H1 (cell line): ENCODE measurements around the gene NR2F1-AS1. TPM values are rescaled to one million over a fixed set of nuclear protein-coding genes. Genes with fewer than 3 reads are reported as not detected.

ENCODE experiments used
- CTCF ChIA-PET: fragments of 300-600 bp; sonication (Branson Sonifier 250); formaldehyde crosslinking; loops from one replicate; lab custom pipeline; 2021; ENCODE audit not compliant: partially characterized antibody; lab: Charles Lee
- POLR2A ChIA-PET: fragments of 300-600 bp; sonication (Branson Sonifier 250); formaldehyde crosslinking; loops from one replicate; lab custom pipeline; 2021; ENCODE audit warnings: inconsistent platforms; ENCODE audit not compliant: partially characterized antibody; lab: Charles Lee
- DNase-seq, 2 experiments: peaks; one replicate each; pipeline versions ENCODE4 v3.0.0 to v3.0.0-alpha.2; 2010 to 2022; ENCODE audit warnings: low spot score in 2 of 2, low read depth in 1 of 2, mixed read lengths in 1 of 2
- FAIRE-seq: peaks from 2 replicates; lab custom pipeline; 2011; peaks lifted over from hg19 to GRCh38; lab: Jason Lieb, UNC
- H2AFZ ChIP-seq: 2 replicates; pipeline ENCODE4 v1.8.1; 2012; ENCODE audit warnings: low read length, inconsistent platforms
- H2AK5ac ChIP-seq: 2 replicates; pipeline ENCODE4 v1.6.1; 2013; ENCODE audit warnings: low read depth, low read length
- H2BK120ac ChIP-seq: replicated peaks from 2 replicates; pipeline ENCODE3; 2013; ENCODE audit warnings: low read depth, low read length, inconsistent platforms
- H2BK12ac ChIP-seq: 2 replicates; pipeline ENCODE4 v1.6.1; 2013; ENCODE audit warnings: low read depth, low read length
- H2BK15ac ChIP-seq: 2 replicates; pipeline ENCODE4 v1.6.1; 2013; ENCODE audit warnings: low read length
- H2BK20ac ChIP-seq: 2 replicates; pipeline ENCODE4 v1.6.1; 2013; ENCODE audit warnings: low read length
- H2BK5ac ChIP-seq: 2 replicates; pipeline ENCODE4 v1.6.1; 2013; ENCODE audit warnings: low read depth, low read length
- H3K14ac ChIP-seq: 2 replicates; pipeline ENCODE4 v1.6.1; 2013; ENCODE audit warnings: inconsistent platforms; ENCODE audit not compliant: insufficient read length
- H3K18ac ChIP-seq: 2 replicates; pipeline ENCODE4 v1.6.1; 2013; ENCODE audit warnings: low read length; ENCODE audit errors: extremely low read depth
- H3K23ac ChIP-seq: 2 replicates; pipeline ENCODE4 v1.6.1; 2013; ENCODE audit warnings: inconsistent platforms; ENCODE audit not compliant: insufficient read length
- H3K23me2 ChIP-seq: 2 replicates; pipeline ENCODE4 v1.6.1; 2013; ENCODE audit warnings: low read depth, low read length
- H3K27ac ChIP-seq: 2 replicates; pipeline ENCODE4 v1.6.1; 2011; ENCODE audit warnings: low read depth, low read length, inconsistent platforms
- H3K27me3 ChIP-seq, 4 experiments: replicated peaks in 1 of 4; 1 replicate in 1 of 4; 2 replicates in 3 of 4; pipeline versions ENCODE4 v1.6.1 to v1.8.1; 2011 to 2013; ENCODE audit warnings: low read length in 3 of 4, mild to moderate bottlenecking in 3 of 4, inconsistent platforms in 2 of 4, mixed read lengths in 2 of 4, moderate library complexity in 1 of 4; ENCODE audit not compliant: control insufficient read depth in 3 of 4, insufficient read depth in 3 of 4; ENCODE audit errors: extremely low read depth in 1 of 4
- H3K36me3 ChIP-seq, 4 experiments: 2 replicates each; pipeline versions ENCODE4 v1.6.1 to v1.8.1; 2011 to 2013; ENCODE audit warnings: mild to moderate bottlenecking in 4 of 4, low read length in 3 of 4, moderate library complexity in 2 of 4, control low read depth in 1 of 4, inconsistent platforms in 1 of 4; ENCODE audit not compliant: insufficient read depth in 4 of 4, control insufficient read depth in 2 of 4
- H3K4ac ChIP-seq: replicated peaks from 2 replicates; pipeline ENCODE3; 2013; ENCODE audit warnings: low read length, low read depth, mixed read lengths, inconsistent platforms; ENCODE audit not compliant: insufficient read length
- H3K4me1 ChIP-seq, 4 experiments: replicated peaks in 1 of 4; 1 replicate in 1 of 4; 2 replicates in 3 of 4; pipeline versions ENCODE4 v1.6.1 to v1.8.1; 2011 to 2013; ENCODE audit warnings: low read length in 3 of 4, inconsistent platforms in 2 of 4, mixed read lengths in 1 of 4; ENCODE audit not compliant: insufficient read depth in 4 of 4, control insufficient read depth in 3 of 4
- H3K4me2 ChIP-seq, 2 experiments: 2 replicates each; pipeline versions ENCODE4 v1.6.1 to v1.8.1; 2011 to 2013; ENCODE audit warnings: low read depth in 2 of 2, low read length in 2 of 2, control low read depth in 1 of 2, inconsistent platforms in 1 of 2, mild to moderate bottlenecking in 1 of 2; ENCODE audit not compliant: insufficient read depth in 1 of 2
- H3K4me3 ChIP-seq, 4 experiments: fragments of 200-600, 300-600 bp in 1 of 4; sonication (generic), shearing (Covaris generic), sonication (Bioruptor Twin) in 1 of 4; 2 replicates each; pipeline versions ENCODE4 v1.5.1 to v1.8.1; 2011 to 2016; ENCODE audit warnings: low read length in 4 of 4, low read depth in 3 of 4, control low read depth in 2 of 4, inconsistent platforms in 2 of 4, mild to moderate bottlenecking in 2 of 4, mixed read lengths in 1 of 4, moderate library complexity in 1 of 4; ENCODE audit not compliant: insufficient read depth in 2 of 4; ENCODE audit errors: extremely low read depth in 1 of 4
- H3K56ac ChIP-seq: replicated peaks from 2 replicates; pipeline ENCODE3; 2013; ENCODE audit warnings: low read depth, mild to moderate bottlenecking, mixed read lengths, low read length, inconsistent platforms; ENCODE audit not compliant: insufficient read length
- H3K79me1 ChIP-seq: 2 replicates; pipeline ENCODE4 v1.6.1; 2013; ENCODE audit warnings: low read depth, low read length, control low read depth
- H3K79me2 ChIP-seq, 2 experiments: 2 replicates each; pipeline versions ENCODE4 v1.6.1 to v1.8.1; 2012 to 2013; ENCODE audit warnings: low read length in 2 of 2, mild to moderate bottlenecking in 2 of 2, inconsistent platforms in 1 of 2; ENCODE audit not compliant: insufficient read depth in 2 of 2, control insufficient read depth in 1 of 2
- H3K9ac ChIP-seq, 4 experiments: replicated peaks in 1 of 4; 1 replicate in 1 of 4; 2 replicates in 3 of 4; pipeline versions ENCODE4 v1.6.1 to v1.8.1; 2011 to 2013; ENCODE audit warnings: low read depth in 3 of 4, low read length in 3 of 4, control low read depth in 2 of 4, mild to moderate bottlenecking in 2 of 4, moderate library complexity in 2 of 4, inconsistent platforms in 1 of 4; ENCODE audit errors: extremely low read depth in 1 of 4
- H3K9me3 ChIP-seq, 2 experiments: 2 replicates each; pipeline versions ENCODE4 v1.6.1 to v1.8.1; 2012 to 2013; ENCODE audit warnings: mild to moderate bottlenecking in 2 of 2, moderate library complexity in 2 of 2, control low read depth in 1 of 2, inconsistent platforms in 1 of 2, low read depth in 1 of 2, low read length in 1 of 2, mixed read lengths in 1 of 2; ENCODE audit not compliant: insufficient read depth in 2 of 2
- H4K20me1 ChIP-seq, 2 experiments: replicated peaks in 1 of 2; 2 replicates each; pipeline versions ENCODE3 to v1.8.1; 2011 to 2013; ENCODE audit warnings: inconsistent platforms in 2 of 2, low read length in 2 of 2, mild to moderate bottlenecking in 1 of 2; ENCODE audit not compliant: insufficient read depth in 2 of 2, control insufficient read depth in 1 of 2
- H4K5ac ChIP-seq: 2 replicates; pipeline ENCODE4 v1.6.1; 2013; ENCODE audit warnings: low read length, low read depth, mixed read lengths, inconsistent platforms; ENCODE audit not compliant: insufficient read length
- H4K8ac ChIP-seq: 2 replicates; pipeline ENCODE4 v1.8.0; 2013; ENCODE audit warnings: mild to moderate bottlenecking, moderate library complexity, low read length, inconsistent platforms; ENCODE audit not compliant: insufficient read depth; ENCODE audit errors: extremely low read depth
- H4K91ac ChIP-seq: replicated peaks from 2 replicates; pipeline ENCODE3; 2013; ENCODE audit warnings: low read length, mixed read lengths, inconsistent platforms; ENCODE audit not compliant: insufficient read length
- CBX8 ChIP-seq: fragments of 300-800, 300-1000 bp; sonication (generic); IDR thresholded peaks from 2 replicates; pipeline ENCODE4 v1.7.1; 2016; ENCODE audit warnings: low read depth, low read length, borderline replicate concordance
- MAFK ChIP-seq: IDR thresholded peaks from 2 replicates; pipeline ENCODE4 v1.6.1; 2012; ENCODE audit warnings: low read depth, mild to moderate bottlenecking, improper control_type of control experiment, low read length
- WGBS, 2 experiments: shearing (Covaris generic) in 1 of 2; methylation state at CpG; one replicate each; pipeline versions ENCODE4 v1.1.6 to v1.1.7; 2013 to 2015; ENCODE audit warnings: low lambda C conversion rate in 2 of 2, mixed read lengths in 2 of 2, inconsistent platforms in 1 of 2, low coverage in 1 of 2, missing lambda C conversion rate in 1 of 2; ENCODE audit not compliant: insufficient replicate concordance in 2 of 2, insufficient coverage in 1 of 2, insufficient read length in 1 of 2; ENCODE audit errors: extremely low coverage in 1 of 2, missing lambda C conversion rate in 1 of 2; 5-methylcytosine and 5-hydroxymethylcytosine counted together
- polyA plus RNA-seq, 7 experiments: library from polyadenylated mRNA; depleted of rRNA in 3 of 7; stranded (reverse) in 5 of 7; unstranded in 2 of 7; fragments of >200 nt in 5 of 7; fragments of 200-250 nt in 2 of 7; gene quantifications; 1 replicate in 5 of 7; 2 replicates in 1 of 7; 4 replicates in 1 of 7; pipeline versions ENCODE4 v1.2.1 to v1.2.3, GENCODE V29; 2011 to 2013; ENCODE audit warnings: missing spikeins in 2 of 7, mixed read lengths in 2 of 7
- total RNA-seq: library from RNA; stranded (reverse); fragmentation: NEBNext Ultra II Directional; extraction: Animal tissue kit (Norgen Biotek cat#: 25700); gene quantifications from 2 replicates; pipeline ENCODE4 v1.2.1, GENCODE V29; 2021

NR2F1-AS1 gene
- total and polyA plus RNA-seq, 2 of the 8 experiments (the other 6 are each of a cell fraction or from before 2014, with no cell fraction given), result 1.6 to 5.6 TPM

DNA sequence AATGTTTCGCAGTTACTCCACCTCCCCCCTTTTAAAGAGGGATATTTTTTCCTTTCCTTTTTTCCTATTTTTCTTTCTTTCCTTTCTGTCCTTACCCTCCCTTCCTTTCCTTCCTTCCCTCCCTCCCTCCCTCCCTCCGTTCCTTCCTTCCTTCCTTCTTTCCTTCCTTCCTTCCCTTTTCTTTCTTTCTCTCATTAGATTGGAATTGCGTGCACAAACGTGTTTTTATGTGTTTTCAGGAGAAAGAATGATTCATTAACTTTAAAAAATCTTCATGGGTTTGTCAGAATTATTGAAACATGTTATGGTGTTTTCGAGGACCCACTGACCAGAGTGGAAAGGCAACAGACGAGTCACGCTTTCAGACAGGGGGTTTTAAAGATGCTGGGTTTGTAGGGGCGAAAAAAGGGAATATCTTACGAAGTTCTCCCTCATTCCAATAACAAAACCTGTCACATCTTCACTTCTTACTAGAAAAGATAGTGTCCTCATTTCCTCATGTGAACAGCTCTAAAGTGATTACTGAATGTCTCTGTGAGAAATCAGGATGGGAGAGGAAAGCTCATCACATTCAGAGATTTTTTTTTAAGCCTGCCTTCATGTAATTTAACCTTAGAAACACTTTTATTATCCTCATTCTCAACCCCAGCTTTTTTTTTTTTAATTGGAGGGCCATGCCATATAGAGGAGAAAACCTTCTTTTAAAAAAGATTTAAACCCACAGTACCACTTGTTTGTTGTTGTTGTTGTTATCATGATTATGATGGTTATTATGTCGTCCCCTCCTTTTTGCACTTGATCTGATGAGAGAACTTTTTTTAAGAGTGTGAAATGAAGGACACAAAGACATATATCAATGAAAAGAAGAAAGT, 23.9 kb upstream of the NR2F1-AS1 start:
- Histone ChIP-seq H3K9ac (no peak overlapping the region), H4K8ac (no peak overlapping the region), H3K36me3 (peaks cover 0 to 4% (median 0%) of the 10 kb centered on the region in 4 experiments; a peak in 2 of 8 replicates), H4K91ac (no peak overlapping the region), H3K27ac (no peak overlapping the region), H3K79me1 (no peaks in the 10 kb centered on the region; the same call in 1 of the 2 replicates), H2BK120ac (no peak overlapping the region), H3K4me2 (0 out of 4 replicates have a peak overlapping the region, but pooled peaks of 1 of the 2 experiments have one; percentile 16), H2AFZ (no peak overlapping the region), H3K18ac (no peak overlapping the region), H2BK12ac (no peak overlapping the region), H4K5ac (no peak overlapping the region), H3K4me1 (peaks cover 3 to 8% (median 7%) of the 10 kb centered on the region in 4 experiments; a peak in 6 of 7 replicates), H3K79me2 (no peaks in the 10 kb centered on the region), H3K23ac (no peak overlapping the region), H3K4ac (no peak overlapping the region), H2AK5ac (no peak overlapping the region), H2BK15ac (no peak overlapping the region), H2BK5ac (no peak overlapping the region)
- no peak for FAIRE-seq
- CTCF ChIA-PET, result interaction anchor here (0.6 to 1.6 kb wide), 4 partner anchors 10 to 196 kb away, joined by 3 to 4 read pairs (median 4); no protein-coding TSS in a partner anchor
- peak; percentile 37 for TF ChIP-seq CBX8
- TF ChIP-seq MAFK, result no peak
- TF ChIP-seq, all 59 proteins: peak for 1
- Histone ChIP-seq H2BK20ac (no peak overlapping the region), H3K14ac (no peak overlapping the region), H3K23me2 (no peaks in the 10 kb centered on the region; the same call in 1 of the 2 replicates), H4K20me1 (peaks cover 17% of the 10 kb centered on the region in 2 experiments), H3K9me3 (no peaks in the 10 kb centered on the region), H3K4me3 (no peak overlapping the region), H3K27me3 (peaks cover 83 to 100% (median 93%) of the 10 kb centered on the region in 4 experiments), H3K56ac (no peak overlapping the region)
- DNase-seq, result no peak
- 15% methylated on average over 8 of the region's 10 CpGs; no CpG with 5 or more reads in 1 of the 2 experiments for WGBS, 2 experiments
- POLR2A ChIA-PET, result no interaction called here
